Ovary (tissue), 3 donors: ENCODE results near the gene PAPOLA.

Experiments used
- CTCF ChIP-seq, 3 donors: fragments of 450-650 bp in 2 of 3; fragments of 200-600 bp in 1 of 3; IDR thresholded peaks; one replicate each; pipeline versions ENCODE4 v1.5.1 to v1.8.0; 2016 to 2022; ENCODE audit warnings: antibody characterized with exemption in 3 of 3, mild to moderate bottlenecking in 1 of 3
- EP300 ChIP-seq: sonication (generic); formaldehyde crosslinking; IDR thresholded peaks from one replicate; pipeline ENCODE4 v1.6.1; 2017; ENCODE audit warnings: antibody characterized with exemption
- POLR2A ChIP-seq: fragments of 450-650 bp; IDR thresholded peaks from one replicate; pipeline ENCODE4 v1.6.1; 2017; ENCODE audit warnings: antibody characterized with exemption, mild to moderate bottlenecking, moderate library complexity
- donor health status: DM: no; HTN: no; CAD: no.

GRCh38 chr14:96481731-96482314, 20.4 kb upstream of the PAPOLA start:
- TF ChIP-seq CTCF (IDR thresholded peaks at IDR 0.05) (no peak), POLR2A (no peak), EP300 (no peak)
